Hepatocyte (in vitro differentiated cells): Measurements from ENCODE around the gene MIGA2. TPM values are rescaled to one million over a fixed set of nuclear protein-coding genes. Genes with fewer than 3 reads are reported as not detected.
A peak's percentile ranks its signal among the peaks of the same experiment; 100 is the strongest.

Source experiments
- DNase-seq: peaks from one replicate; pipeline ENCODE4 v3.0.0-alpha.2; 2016; ENCODE audit warnings: low spot score
- H2AFZ ChIP-seq: fragments of 200-600 bp; sonication (generic); 2 replicates; pipeline ENCODE4 v1.6.0; 2016; ENCODE audit warnings: antibody characterized with exemption, mild to moderate bottlenecking
- H3K27ac ChIP-seq: fragments of 200-600 bp; sonication (generic); 2 replicates; pipeline ENCODE4 v1.5.1; 2016; ENCODE audit warnings: mild to moderate bottlenecking
- H3K27me3 ChIP-seq: fragments of 200-600 bp; sonication (generic); 2 replicates; pipeline ENCODE4 v1.6.1; 2016
- H3K36me3 ChIP-seq: fragments of 200-600 bp; sonication (generic); replicated peaks from 2 replicates; pipeline ENCODE4 v1.5.1; 2016; ENCODE audit warnings: low read depth; ENCODE audit not compliant: insufficient read depth
- H3K4me1 ChIP-seq: fragments of 200-600 bp; sonication (generic); 2 replicates; pipeline ENCODE4 v1.5.1; 2016; ENCODE audit warnings: mild to moderate bottlenecking, moderate library complexity; ENCODE audit not compliant: insufficient read depth
- H3K4me2 ChIP-seq: fragments of 200-600 bp; sonication (generic); 2 replicates; pipeline ENCODE4 v1.6.0; 2016
- H3K4me3 ChIP-seq: fragments of 200-600 bp; sonication (generic); 2 replicates; pipeline ENCODE4 v1.5.1; 2016; ENCODE audit warnings: mild to moderate bottlenecking
- H3K79me2 ChIP-seq: fragments of 200-600 bp; sonication (generic); 2 replicates; pipeline ENCODE4 v1.6.0; 2017; ENCODE audit warnings: mild to moderate bottlenecking
- H3K9me2 ChIP-seq: fragments of 200-600 bp; sonication (generic); replicated peaks from 2 replicates; pipeline ENCODE4 v1.6.0; 2017; ENCODE audit warnings: mild to moderate bottlenecking; ENCODE audit not compliant: insufficient read depth
- H3K9me3 ChIP-seq: fragments of 200-600 bp; sonication (generic); 2 replicates; pipeline ENCODE4 v1.5.1; 2016; ENCODE audit warnings: low read depth, mild to moderate bottlenecking
- H4K20me1 ChIP-seq: fragments of 200-600 bp; sonication (generic); 2 replicates; pipeline ENCODE4 v1.6.0; 2016; ENCODE audit warnings: mild to moderate bottlenecking; ENCODE audit not compliant: insufficient read depth, poor library complexity, severe bottlenecking
- EZH2 ChIP-seq: fragments of 200-600 bp; sonication (generic); IDR thresholded peaks from 2 replicates; pipeline ENCODE4 v1.6.1; 2016; ENCODE audit warnings: antibody characterized with exemption, mild to moderate bottlenecking, borderline replicate concordance
- EZH2phosphoT487 ChIP-seq: fragments of 200-600 bp; sonication (generic); IDR thresholded peaks from one replicate; pipeline ENCODE4 v1.6.1; 2018; ENCODE audit warnings: antibody characterized with exemption, mild to moderate bottlenecking, low read depth, moderate library complexity; ENCODE audit not compliant: unreplicated experiment, severe bottlenecking
- WGBS: methylation state at CpG from one replicate; pipeline ENCODE4 v1.1.6; 2016; ENCODE audit warnings: low lambda C conversion rate; ENCODE audit errors: missing lambda C conversion rate; 5-methylcytosine and 5-hydroxymethylcytosine counted together
- polyA plus RNA-seq: library from polyadenylated mRNA; unstranded; fragments of >200 nt; fragmentation: Nextera tagmentation; extraction: Ambion mirVana; gene quantifications from 2 replicates; pipeline ENCODE4 v1.2.1, GENCODE V29; 2016
- total RNA-seq: library from RNA; depleted of rRNA; stranded (reverse); fragments of >200 nt; gene quantifications from 2 replicates; pipeline ENCODE4 v1.2.3, GENCODE V29; 2014
- TF ChIP-seq, protein P1 (sequence below): fragments of 200-600 bp; sonication (generic); IDR thresholded peaks from 2 replicates; pipeline ENCODE4 v1.5.1; 2016; ENCODE audit warnings: antibody characterized with exemption, mild to moderate bottlenecking; ENCODE audit not compliant: poor library complexity

MIGA2 gene
- total and polyA plus RNA-seq, 2 experiments from 2014 or later, result 23.4 to 29.5 TPM

DNA sequence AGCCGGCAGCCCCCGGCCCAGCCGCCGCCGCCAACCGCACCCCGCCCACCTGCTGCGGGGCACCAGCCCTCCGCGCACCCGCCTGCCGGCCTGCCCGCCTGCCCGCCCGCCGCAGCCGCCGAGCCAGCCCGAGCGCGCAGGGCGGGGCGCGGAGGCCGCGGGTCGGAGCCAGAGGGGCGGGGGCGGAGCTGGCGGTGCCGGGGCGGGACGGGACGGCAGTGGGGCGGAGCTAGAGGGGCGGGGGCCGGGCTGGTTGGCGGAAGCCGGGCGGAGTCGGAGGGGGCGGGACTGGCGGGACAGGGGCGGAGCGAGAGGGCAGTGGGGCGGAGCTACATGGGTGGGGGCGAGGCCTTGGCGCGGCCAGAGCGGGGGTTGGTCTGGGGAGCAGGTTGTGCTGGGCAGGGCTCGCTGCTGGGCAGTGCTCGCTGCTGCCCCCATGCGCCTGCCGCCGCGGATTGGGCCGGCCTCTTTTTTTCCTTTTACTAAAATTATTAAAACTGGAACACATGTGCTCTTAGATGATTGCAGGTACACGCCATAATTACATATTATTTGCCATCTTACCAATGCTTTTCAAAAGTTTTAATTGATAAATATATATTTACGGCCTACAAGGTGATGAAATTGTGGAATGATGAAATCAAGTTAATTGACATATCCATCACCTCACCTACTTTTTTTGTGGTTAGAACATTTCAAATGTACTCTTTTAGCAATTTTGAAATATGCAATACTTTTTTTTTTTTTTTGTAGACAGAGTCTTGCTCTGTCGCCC, 8.0 kb upstream of the MIGA2 start, which contains the start of gene SH3GLB2:
TSS of gene SH3GLB2 (minus strand) at position 140 of the 775 bp plus-strand sequence. CDS start 177 bp downstream, outside the sequence.
- H3K9me3 ChIP-seq, result no peaks in the 10 kb centered on the region
- peaks cover 40% of the 10 kb centered on the region for H3K79me2 ChIP-seq
- H3K9me2 ChIP-seq, result no peaks in the 10 kb centered on the region
- H3K36me3 ChIP-seq, result no peaks in the 10 kb centered on the region
- H3K4me2 ChIP-seq, result peak within 1 kb of the TSS; percentile 98
- WGBS, result 14% methylated on average over 10 of the region's 60 CpGs
- H3K4me1 ChIP-seq, result peaks cover 20% of the 10 kb centered on the region
- H4K20me1 ChIP-seq, result peaks cover 1% of the 10 kb centered on the region
- peak within 1 kb of the TSS; percentile 94 for H3K27ac ChIP-seq
- H3K4me3 ChIP-seq, result peak within 1 kb of the TSS; percentile 77
- no peaks in the 10 kb centered on the region for H3K27me3 ChIP-seq
- peak; percentile 98 for DNase-seq
- TF ChIP-seq EZH2 (no peak), EZH2phosphoT487 (no peak)
- TF ChIP-seq, protein P1, sequence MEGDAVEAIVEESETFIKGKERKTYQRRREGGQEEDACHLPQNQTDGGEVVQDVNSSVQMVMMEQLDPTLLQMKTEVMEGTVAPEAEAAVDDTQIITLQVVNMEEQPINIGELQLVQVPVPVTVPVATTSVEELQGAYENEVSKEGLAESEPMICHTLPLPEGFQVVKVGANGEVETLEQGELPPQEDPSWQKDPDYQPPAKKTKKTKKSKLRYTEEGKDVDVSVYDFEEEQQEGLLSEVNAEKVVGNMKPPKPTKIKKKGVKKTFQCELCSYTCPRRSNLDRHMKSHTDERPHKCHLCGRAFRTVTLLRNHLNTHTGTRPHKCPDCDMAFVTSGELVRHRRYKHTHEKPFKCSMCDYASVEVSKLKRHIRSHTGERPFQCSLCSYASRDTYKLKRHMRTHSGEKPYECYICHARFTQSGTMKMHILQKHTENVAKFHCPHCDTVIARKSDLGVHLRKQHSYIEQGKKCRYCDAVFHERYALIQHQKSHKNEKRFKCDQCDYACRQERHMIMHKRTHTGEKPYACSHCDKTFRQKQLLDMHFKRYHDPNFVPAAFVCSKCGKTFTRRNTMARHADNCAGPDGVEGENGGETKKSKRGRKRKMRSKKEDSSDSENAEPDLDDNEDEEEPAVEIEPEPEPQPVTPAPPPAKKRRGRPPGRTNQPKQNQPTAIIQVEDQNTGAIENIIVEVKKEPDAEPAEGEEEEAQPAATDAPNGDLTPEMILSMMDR, result peak; percentile 86
- H2AFZ ChIP-seq, result peak within 1 kb of the TSS; percentile 83

DNA sequence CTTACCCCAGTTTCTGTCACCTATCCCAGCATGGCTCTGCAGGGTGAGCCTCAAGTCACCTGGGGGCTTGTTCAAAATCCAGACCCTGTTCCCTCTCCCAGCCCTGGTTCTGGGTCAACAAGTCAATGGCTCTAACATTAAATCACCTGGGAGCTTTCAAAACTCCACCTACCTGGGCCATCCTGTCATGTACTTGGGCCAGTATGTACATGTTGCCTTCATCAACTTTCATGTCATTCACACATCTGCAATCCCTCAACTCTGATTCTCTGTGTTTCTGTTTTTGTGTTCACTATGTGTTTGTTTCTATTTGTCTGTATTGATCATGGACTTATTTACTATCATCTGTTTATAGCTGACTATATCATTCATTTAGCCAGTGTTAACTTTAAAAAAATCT, 6.2 kb upstream of the MIGA2 start:
- Histone ChIP-seq H3K9me3 (no peaks in the 10 kb centered on the region), H3K4me2 (no peak overlapping the region), H3K79me2 (peaks cover 22% of the 10 kb centered on the region), H3K27me3 (no peaks in the 10 kb centered on the region), H3K4me3 (no peak overlapping the region), H4K20me1 (no peaks in the 10 kb centered on the region), H3K9me2 (no peaks in the 10 kb centered on the region), H3K27ac (no peak overlapping the region), H3K4me1 (peaks cover 20% of the 10 kb centered on the region), H3K36me3 (no peaks in the 10 kb centered on the region), H2AFZ (no peak overlapping the region)
- no peak for DNase-seq
- TF ChIP-seq, protein P1, result no peak
- TF ChIP-seq EZH2phosphoT487, result no peak
- TF ChIP-seq EZH2, result no peak

DNA sequence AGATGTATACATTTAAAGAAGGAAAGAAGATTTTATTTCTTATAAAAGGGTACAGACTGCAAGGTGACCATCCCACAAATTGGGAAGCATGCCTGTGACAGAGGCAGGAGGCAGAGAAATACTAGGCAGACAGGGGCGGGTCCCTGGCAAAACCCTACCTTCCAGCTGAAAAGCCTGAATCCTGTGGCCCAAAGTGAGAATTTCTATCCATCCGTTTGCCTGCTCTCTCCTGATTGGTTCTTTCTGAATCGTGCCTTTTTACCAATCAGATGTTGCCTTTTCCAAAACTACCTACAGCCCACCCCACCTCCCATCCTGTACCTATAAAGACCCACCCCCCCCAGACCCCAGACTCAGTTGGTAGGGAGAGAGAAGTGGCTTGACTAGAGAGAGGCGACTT, 4.9 kb upstream of the MIGA2 start:
- H3K4me1 ChIP-seq, result peaks cover 15% of the 10 kb centered on the region
- H4K20me1 ChIP-seq, result no peaks in the 10 kb centered on the region
- no peak overlapping the region for H3K4me3 ChIP-seq
- no peak for DNase-seq
- H3K79me2 ChIP-seq, result peaks cover 11% of the 10 kb centered on the region
- H2AFZ ChIP-seq, result no peak overlapping the region
- H3K9me2 ChIP-seq, result no peaks in the 10 kb centered on the region
- no peaks in the 10 kb centered on the region for H3K9me3 ChIP-seq
- no peaks in the 10 kb centered on the region for H3K27me3 ChIP-seq
- H3K36me3 ChIP-seq, result no peaks in the 10 kb centered on the region
- no peak overlapping the region for H3K27ac ChIP-seq
- no peak overlapping the region for H3K4me2 ChIP-seq
- WGBS, result 81% methylated on average over 4 of the region's 4 CpGs
- no peak for TF ChIP-seq EZH2phosphoT487
- TF ChIP-seq, protein P1, result no peak
- TF ChIP-seq EZH2, result no peak
